ENCODE data around the gene HORMAD2.

- TF ChIP-seq CTCF (conservative IDR thresholded peaks at IDR 0.05; ENCODE audit: low read depth, low read length) (no peak), EZH2 (IDR thresholded peaks at IDR 0.05; ENCODE audit: borderline replicate concordance, low read depth, low read length, poor library complexity, severe bottlenecking) (no peak)
These were observed 22.9 kb upstream of the HORMAD2 start for GRCh38 chr22:30057375-30057774.
